ENCODE measurements around the gene ZBTB43. TPM values are rescaled to one million over a fixed set of nuclear protein-coding genes. Genes with fewer than 3 reads are reported as not detected.
"Not testable (repeated sequence)": the region's sequence is repeated elsewhere in the genome, so short reads cannot be mapped to it uniquely, and the experiment has no call there.

Gene ZBTB43
- total RNA-seq, 2 experiments from 2014 or later = 4.1 to 6.4 TPM

DNA sequence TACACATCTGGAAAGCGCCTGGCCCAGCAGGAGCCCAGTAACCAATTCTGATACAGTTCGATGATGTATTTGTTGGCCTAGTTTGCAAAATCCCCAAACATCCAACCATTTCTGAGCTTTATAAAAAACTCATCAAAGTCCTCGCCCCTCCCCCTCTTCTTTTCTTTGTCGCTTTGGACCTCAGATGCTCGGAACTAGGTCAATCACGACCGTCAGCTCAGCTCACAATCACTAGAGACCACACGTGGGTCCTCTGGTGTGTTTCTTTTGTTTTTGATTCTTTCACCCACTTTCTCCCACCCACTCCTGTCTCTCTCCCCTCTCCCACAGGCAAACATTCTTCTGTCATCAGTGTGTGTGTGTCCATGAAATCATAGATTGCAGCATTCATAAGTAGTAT is 26.7 kb upstream of the ZBTB43 start:
- H3K4me1 ChIP-seq (ENCODE audit: insufficient read depth, low read length, poor library complexity, severe bottlenecking) = no peaks in the 10 kb centered on the region
- H2AFZ ChIP-seq (ENCODE audit: low read length) = no peak overlapping the region
- TF ChIP-seq EZH2phosphoT487 (IDR thresholded peaks at IDR 0.05; ENCODE audit: borderline replicate concordance, low read depth, low read length) = no peak
- TF ChIP-seq, protein P1, sequence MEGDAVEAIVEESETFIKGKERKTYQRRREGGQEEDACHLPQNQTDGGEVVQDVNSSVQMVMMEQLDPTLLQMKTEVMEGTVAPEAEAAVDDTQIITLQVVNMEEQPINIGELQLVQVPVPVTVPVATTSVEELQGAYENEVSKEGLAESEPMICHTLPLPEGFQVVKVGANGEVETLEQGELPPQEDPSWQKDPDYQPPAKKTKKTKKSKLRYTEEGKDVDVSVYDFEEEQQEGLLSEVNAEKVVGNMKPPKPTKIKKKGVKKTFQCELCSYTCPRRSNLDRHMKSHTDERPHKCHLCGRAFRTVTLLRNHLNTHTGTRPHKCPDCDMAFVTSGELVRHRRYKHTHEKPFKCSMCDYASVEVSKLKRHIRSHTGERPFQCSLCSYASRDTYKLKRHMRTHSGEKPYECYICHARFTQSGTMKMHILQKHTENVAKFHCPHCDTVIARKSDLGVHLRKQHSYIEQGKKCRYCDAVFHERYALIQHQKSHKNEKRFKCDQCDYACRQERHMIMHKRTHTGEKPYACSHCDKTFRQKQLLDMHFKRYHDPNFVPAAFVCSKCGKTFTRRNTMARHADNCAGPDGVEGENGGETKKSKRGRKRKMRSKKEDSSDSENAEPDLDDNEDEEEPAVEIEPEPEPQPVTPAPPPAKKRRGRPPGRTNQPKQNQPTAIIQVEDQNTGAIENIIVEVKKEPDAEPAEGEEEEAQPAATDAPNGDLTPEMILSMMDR (conservative IDR thresholded peaks at IDR 0.05; ENCODE audit: low read length) = 0 out of 2 replicates have a peak, but pooled peaks have one; percentile 8
- no peak for DNase-seq (ENCODE audit: low spot score)
- H3K4me3 ChIP-seq (ENCODE audit: low read depth, low read length, poor library complexity, severe bottlenecking) = no peak overlapping the region
- H3K4me2 ChIP-seq (ENCODE audit: low read length) = no peak overlapping the region
- no peaks in the 10 kb centered on the region for H3K79me2 ChIP-seq (ENCODE audit: insufficient read depth, low read depth, low read length)
- H3K9me2 ChIP-seq (ENCODE audit: insufficient read depth, low read length) = no peaks in the 10 kb centered on the region
- no peaks in the 10 kb centered on the region for H3K36me3 ChIP-seq (ENCODE audit: insufficient read depth, low read length)
- no peak overlapping the region for H3K27ac ChIP-seq (ENCODE audit: low read depth, low read length, poor library complexity, severe bottlenecking)
- H3K9me3 ChIP-seq (ENCODE audit: low read length) = no peaks in the 10 kb centered on the region
- BruUV-seq (replicated peaks) = no TSS peak
- intact Hi-C loops (cut with micrococcal nuclease; ENCODE audit: unreplicated experiment) = no loop called here
- ChIA-PET POLR2A (no interaction called here), CTCF (ENCODE audit: unreplicated experiment) (interaction anchor here (0.6 kb wide), 1 partner anchor 76 kb away, joined by 3 read pairs; no protein-coding TSS in a partner anchor)
- no peaks in the 10 kb centered on the region for H4K20me1 ChIP-seq (ENCODE audit: insufficient read depth, low read length)

DNA sequence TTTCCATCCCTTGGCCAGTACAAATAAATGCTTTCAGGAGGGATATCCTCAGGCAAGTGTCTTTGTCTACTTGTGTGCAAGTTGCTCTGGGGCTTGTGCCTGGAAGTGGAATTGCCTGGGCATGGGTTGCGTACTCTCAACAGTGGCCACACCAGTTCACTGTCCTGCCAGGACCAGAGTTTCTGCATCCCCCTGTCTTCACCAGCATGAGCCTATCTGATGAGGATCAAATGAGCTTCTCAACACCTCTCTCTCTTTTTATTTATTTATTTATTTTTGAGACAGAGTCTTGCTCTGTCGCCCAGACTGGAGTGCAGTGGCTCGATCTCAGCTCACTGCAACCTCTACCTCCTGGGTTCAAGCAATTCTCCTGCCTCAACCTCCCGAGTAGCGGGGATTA is 26.1 kb upstream of the ZBTB43 start:
- DNase-seq (ENCODE audit: low spot score); H2AFZ ChIP-seq (ENCODE audit: low read length); H3K4me3 ChIP-seq (ENCODE audit: low read depth, low read length, poor library complexity, severe bottlenecking); POLR2A ChIA-PET; H3K79me2 ChIP-seq (ENCODE audit: insufficient read depth, low read depth, low read length); H3K27ac ChIP-seq (ENCODE audit: low read depth, low read length, poor library complexity, severe bottlenecking); intact Hi-C loops (cut with micrococcal nuclease; ENCODE audit: unreplicated experiment); H3K9me3 ChIP-seq (ENCODE audit: low read length); H3K9me2 ChIP-seq (ENCODE audit: insufficient read depth, low read length); H3K36me3 ChIP-seq (ENCODE audit: insufficient read depth, low read length); H3K4me1 ChIP-seq (ENCODE audit: insufficient read depth, low read length, poor library complexity, severe bottlenecking); BruUV-seq (replicated peaks); H3K4me2 ChIP-seq (ENCODE audit: low read length); H4K20me1 ChIP-seq (ENCODE audit: insufficient read depth, low read length): not testable (repeated sequence)
- CTCF ChIA-PET (ENCODE audit: unreplicated experiment) = interaction anchor here (0.6 kb wide), 1 partner anchor 76 kb away, joined by 3 read pairs; no protein-coding TSS in a partner anchor

DNA sequence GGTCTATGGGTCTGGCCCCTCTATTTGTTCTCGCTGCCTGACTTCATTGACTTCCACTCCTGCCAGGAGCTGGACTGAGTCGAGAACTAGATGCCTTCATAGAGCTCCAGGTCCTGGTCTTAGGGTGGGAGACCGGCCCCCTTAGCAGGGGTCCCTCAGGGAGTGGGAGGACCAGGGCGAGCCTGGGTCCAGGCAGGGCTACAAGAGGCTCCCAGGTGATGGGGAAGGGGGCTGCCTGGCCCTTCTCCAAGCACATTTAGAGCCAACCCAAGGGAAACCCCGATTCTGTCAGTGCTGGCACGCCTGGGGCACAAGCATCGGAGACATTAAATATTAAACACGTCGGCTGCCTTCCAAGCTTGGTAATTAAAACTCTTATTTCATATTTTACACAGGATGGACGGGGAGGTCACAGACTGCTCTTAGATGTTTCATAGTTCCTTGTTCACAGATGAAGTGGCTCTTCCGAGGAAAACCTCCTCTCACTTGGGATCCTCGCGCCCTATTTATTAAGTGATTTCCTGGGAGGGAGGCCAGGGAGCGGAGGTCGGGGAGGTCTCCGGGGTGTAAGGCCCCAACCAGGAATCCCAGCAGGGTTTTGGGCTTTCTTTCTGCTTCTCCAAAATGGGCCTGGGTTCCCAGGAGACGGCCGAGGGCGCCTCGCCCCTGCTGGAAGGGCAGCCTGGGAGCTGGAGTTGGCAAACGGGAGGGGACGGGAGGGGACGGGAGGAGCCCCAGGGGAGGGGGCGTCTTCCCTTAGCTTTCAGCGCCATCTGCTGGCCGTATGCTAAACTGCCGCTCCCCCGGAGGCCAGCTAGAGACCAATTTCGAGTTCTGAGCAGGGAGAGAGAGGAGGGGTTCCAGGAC is 23.4 kb upstream of the ZBTB43 start:
- Histone ChIP-seq H3K9me2 (ENCODE audit: insufficient read depth, low read length) (no peaks in the 10 kb centered on the region), H3K4me1 (ENCODE audit: insufficient read depth, low read length, poor library complexity, severe bottlenecking) (no peaks in the 10 kb centered on the region), H3K79me2 (ENCODE audit: insufficient read depth, low read depth, low read length) (no peaks in the 10 kb centered on the region), H3K4me3 (ENCODE audit: low read depth, low read length, poor library complexity, severe bottlenecking) (no peak overlapping the region), H4K20me1 (ENCODE audit: insufficient read depth, low read length) (no peaks in the 10 kb centered on the region), H3K36me3 (ENCODE audit: insufficient read depth, low read length) (no peaks in the 10 kb centered on the region), H2AFZ (ENCODE audit: low read length) (no peak overlapping the region), H3K4me2 (ENCODE audit: low read length) (no peak overlapping the region), H3K27ac (ENCODE audit: low read depth, low read length, poor library complexity, severe bottlenecking) (no peak overlapping the region), H3K9me3 (ENCODE audit: low read length) (no peaks in the 10 kb centered on the region)
- peak; percentile 69 for DNase-seq (ENCODE audit: low spot score)
- BruUV-seq (replicated peaks) = no TSS peak
- TF ChIP-seq EZH2phosphoT487 (IDR thresholded peaks at IDR 0.05; ENCODE audit: borderline replicate concordance, low read depth, low read length) = no peak
- TF ChIP-seq, protein P1 (conservative IDR thresholded peaks at IDR 0.05; ENCODE audit: low read length) = peak; percentile 93
- ChIA-PET CTCF (ENCODE audit: unreplicated experiment) (interaction anchor here (0.6 to 1.8 kb wide), 3 partner anchors 12 to 75 kb away, joined by 3 to 14 read pairs (median 5); no protein-coding TSS in a partner anchor), POLR2A (interaction anchor here (0.7 to 1.0 kb wide), 2 partner anchors 76 to 79 kb away, joined by 3 to 4 read pairs; no protein-coding TSS in a partner anchor)
- intact Hi-C loops (cut with micrococcal nuclease; ENCODE audit: unreplicated experiment) = loop anchor here (1.0 to 5.0 kb wide), 2 partner anchors 76 to 169 kb away; partner anchors contain the start of gene LMX1B

All from OCI-LY7 (cell line).